ENCODE results near the gene SPOCK2. TPM values are rescaled to one million over a fixed set of nuclear protein-coding genes. Genes with fewer than 3 reads are reported as not detected.
"Not testable (repeated sequence)": the region's sequence is repeated elsewhere in the genome, so short reads cannot be mapped to it uniquely, and the experiment has no call there.

The SPOCK2 gene
- total RNA-seq, 1 experiment from 2014 or later, result 1.8 TPM

DNA sequence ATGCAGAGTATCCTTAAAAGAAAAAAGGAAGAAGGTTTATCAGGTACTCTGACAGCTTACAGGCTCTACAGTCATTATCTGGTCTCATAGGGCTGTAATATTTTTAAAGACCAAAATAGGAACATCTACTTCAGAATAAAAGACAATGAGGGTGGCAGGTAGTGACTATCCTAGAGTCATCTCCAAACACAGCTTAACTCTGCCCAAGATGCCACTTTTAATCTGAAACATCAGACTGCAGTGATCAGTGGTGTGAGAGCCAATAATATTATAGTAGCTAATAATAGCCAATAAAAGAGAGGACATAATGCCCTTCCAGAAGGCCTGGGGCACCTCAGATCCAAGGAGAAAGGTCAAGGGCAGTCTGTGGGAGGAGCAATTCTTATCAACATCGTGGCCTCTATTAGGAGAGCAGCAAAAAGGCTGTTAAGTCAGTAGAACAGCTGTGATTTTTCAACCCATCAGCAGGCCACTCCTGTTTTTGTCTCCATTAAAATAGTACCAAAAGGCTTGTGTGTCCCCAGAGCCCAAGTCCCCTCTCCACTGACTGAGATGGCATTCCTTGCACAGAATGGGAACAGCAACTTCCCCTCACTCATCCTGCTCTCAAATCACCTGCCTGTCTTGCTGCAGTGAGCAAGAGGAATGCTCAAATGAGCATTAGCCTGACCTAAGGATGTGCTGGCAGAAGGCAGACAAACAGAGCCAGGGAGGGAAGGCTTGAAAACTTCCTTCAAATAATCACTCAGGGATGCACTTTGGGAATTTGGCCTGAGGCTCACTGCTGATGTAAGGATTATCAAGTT is 20.7 kb upstream of the SPOCK2 start:
- peaks cover 0 to 5% (median 0%) of the 10 kb centered on the region in 3 experiments; a peak in 2 of 7 replicates for H3K36me3 Mint-ChIP-seq (ENCODE audit: insufficient read depth in 1 of 3, low read depth in 3 of 3)
- Histone ChIP-seq H2AK5ac (ENCODE audit: insufficient read length, low read length) (no peak overlapping the region), H3T11ph (ENCODE audit: low read length) (no peak overlapping the region), H3K79me2 (ENCODE audit: insufficient read depth, low read length) (no peaks in the 10 kb centered on the region), H3K56ac (ENCODE audit: insufficient read length, low read depth, low read length) (no peak overlapping the region), H3K18ac (ENCODE audit: insufficient read length, low read depth, low read length) (no peak overlapping the region), H3K23me2 (ENCODE audit: insufficient read length, low read depth, low read length, poor library complexity, severe bottlenecking) (no peaks in the 10 kb centered on the region), H3K23ac (ENCODE audit: insufficient read length, low read depth, low read length) (no peak overlapping the region), H2BK15ac (ENCODE audit: low read depth, low read length) (no peak overlapping the region), H3K9me3 (ENCODE audit: control insufficient read depth, low read depth, low read length) (no peaks in the 10 kb centered on the region), H3K4me1 (ENCODE audit: insufficient read depth, low read length) (no peaks in the 10 kb centered on the region), H3K4ac (ENCODE audit: low read depth, low read length) (no peak overlapping the region), H3K27ac (ENCODE audit: insufficient read length, low read depth, low read length) (no peak overlapping the region), H4K91ac (ENCODE audit: insufficient read length, low read depth, low read length) (no peak overlapping the region), H3K27me3 (ENCODE audit: insufficient read depth, low read length) (no peaks in the 10 kb centered on the region), H4K8ac (replicated peaks; ENCODE audit: insufficient read length, low read depth, low read length) (peak overlapping the region; percentile 24), H4K20me1 (ENCODE audit: control insufficient read depth, insufficient read depth, insufficient read length) (no peaks in the 10 kb centered on the region), H3K4me2 (ENCODE audit: insufficient read depth, insufficient read length, low read length) (no peak overlapping the region), H3K9ac (ENCODE audit: extremely low read depth, insufficient read length, low read length) (no peak overlapping the region), H3K79me1 (ENCODE audit: insufficient read depth, low read depth, low read length, poor library complexity, severe bottlenecking) (no peaks in the 10 kb centered on the region), H4K5ac (ENCODE audit: insufficient read length, low read depth, low read length) (no peak overlapping the region), H3K14ac (ENCODE audit: insufficient read depth, low read length) (no peak overlapping the region), H2BK120ac (ENCODE audit: low read depth, low read length, poor library complexity, severe bottlenecking) (no peak overlapping the region), H2BK12ac (ENCODE audit: insufficient read length, low read depth, low read length) (no peak overlapping the region), H2BK20ac (ENCODE audit: low read depth, low read length, poor library complexity, severe bottlenecking) (no peak overlapping the region), H2BK5ac (ENCODE audit: insufficient read length, low read length) (no peak overlapping the region), H2AFZ (ENCODE audit: low read length) (no peak overlapping the region)
- TF ChIP-seq, protein P1, sequence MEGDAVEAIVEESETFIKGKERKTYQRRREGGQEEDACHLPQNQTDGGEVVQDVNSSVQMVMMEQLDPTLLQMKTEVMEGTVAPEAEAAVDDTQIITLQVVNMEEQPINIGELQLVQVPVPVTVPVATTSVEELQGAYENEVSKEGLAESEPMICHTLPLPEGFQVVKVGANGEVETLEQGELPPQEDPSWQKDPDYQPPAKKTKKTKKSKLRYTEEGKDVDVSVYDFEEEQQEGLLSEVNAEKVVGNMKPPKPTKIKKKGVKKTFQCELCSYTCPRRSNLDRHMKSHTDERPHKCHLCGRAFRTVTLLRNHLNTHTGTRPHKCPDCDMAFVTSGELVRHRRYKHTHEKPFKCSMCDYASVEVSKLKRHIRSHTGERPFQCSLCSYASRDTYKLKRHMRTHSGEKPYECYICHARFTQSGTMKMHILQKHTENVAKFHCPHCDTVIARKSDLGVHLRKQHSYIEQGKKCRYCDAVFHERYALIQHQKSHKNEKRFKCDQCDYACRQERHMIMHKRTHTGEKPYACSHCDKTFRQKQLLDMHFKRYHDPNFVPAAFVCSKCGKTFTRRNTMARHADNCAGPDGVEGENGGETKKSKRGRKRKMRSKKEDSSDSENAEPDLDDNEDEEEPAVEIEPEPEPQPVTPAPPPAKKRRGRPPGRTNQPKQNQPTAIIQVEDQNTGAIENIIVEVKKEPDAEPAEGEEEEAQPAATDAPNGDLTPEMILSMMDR (conservative IDR thresholded peaks at IDR 0.05), result no peak
- no peaks in the 10 kb centered on the region for H3K27me3 Mint-ChIP-seq (ENCODE audit: low read depth)
- no peak overlapping the region for H3K27ac Mint-ChIP-seq
- DNase-seq, result no peak
- no CpG with 5 or more reads among the region's 1 CpG for WGBS (ENCODE audit: extremely low coverage, insufficient read length, low lambda C conversion rate)
- H3K4me1 Mint-ChIP-seq, result peaks cover 0 to 4% of the 10 kb centered on the region in 2 experiments; a peak in 1 of 4 replicates
- no peak overlapping the region for H3K4me3 Mint-ChIP-seq
- no peaks in the 10 kb centered on the region for H3K9me3 Mint-ChIP-seq

DNA sequence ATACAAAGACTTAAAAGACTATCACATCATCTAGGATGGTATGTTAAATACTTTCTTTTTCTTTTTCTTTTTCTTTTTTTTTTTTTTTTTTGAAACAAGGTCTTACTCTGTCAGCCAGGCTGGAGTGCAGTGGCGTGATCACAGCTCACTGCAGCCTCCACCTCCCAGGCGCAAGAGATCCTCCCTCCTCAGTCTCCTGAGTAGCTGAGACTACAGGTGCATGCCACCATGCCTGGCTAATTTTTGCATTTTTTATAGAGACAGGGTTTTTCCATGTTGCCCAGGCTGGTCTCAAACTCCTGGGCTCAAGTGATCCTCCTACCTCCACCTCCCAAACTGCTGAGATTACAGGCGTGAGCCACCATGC is 19.6 kb upstream of the SPOCK2 start:
- not testable (repeated sequence) for H3K36me3 Mint-ChIP-seq (ENCODE audit: insufficient read depth in 1 of 3, low read depth in 3 of 3); H2AK5ac ChIP-seq (ENCODE audit: insufficient read length, low read length); H2BK5ac ChIP-seq (ENCODE audit: insufficient read length, low read length); H2AFZ ChIP-seq (ENCODE audit: low read length); H3K18ac ChIP-seq (ENCODE audit: insufficient read length, low read depth, low read length); H3K4me3 Mint-ChIP-seq; H3K27ac Mint-ChIP-seq; H2BK120ac ChIP-seq (ENCODE audit: low read depth, low read length, poor library complexity, severe bottlenecking); H3K27me3 Mint-ChIP-seq (ENCODE audit: low read depth); H3K9me3 Mint-ChIP-seq; H3K79me2 ChIP-seq (ENCODE audit: insufficient read depth, low read length); H3K23ac ChIP-seq (ENCODE audit: insufficient read length, low read depth, low read length); H4K5ac ChIP-seq (ENCODE audit: insufficient read length, low read depth, low read length); H3T11ph ChIP-seq (ENCODE audit: low read length); H3K14ac ChIP-seq (ENCODE audit: insufficient read depth, low read length); H3K27me3 ChIP-seq (ENCODE audit: insufficient read depth, low read length); H3K9me3 ChIP-seq (ENCODE audit: control insufficient read depth, low read depth, low read length); H3K4me2 ChIP-seq (ENCODE audit: insufficient read depth, insufficient read length, low read length); H3K56ac ChIP-seq (ENCODE audit: insufficient read length, low read depth, low read length); H2BK12ac ChIP-seq (ENCODE audit: insufficient read length, low read depth, low read length); H3K4me1 Mint-ChIP-seq; DNase-seq; H4K20me1 ChIP-seq (ENCODE audit: control insufficient read depth, insufficient read depth, insufficient read length); H3K4ac ChIP-seq (ENCODE audit: low read depth, low read length); H3K79me1 ChIP-seq (ENCODE audit: insufficient read depth, low read depth, low read length, poor library complexity, severe bottlenecking); H3K23me2 ChIP-seq (ENCODE audit: insufficient read length, low read depth, low read length, poor library complexity, severe bottlenecking); H4K8ac ChIP-seq (replicated peaks; ENCODE audit: insufficient read length, low read depth, low read length); H2BK20ac ChIP-seq (ENCODE audit: low read depth, low read length, poor library complexity, severe bottlenecking); H4K91ac ChIP-seq (ENCODE audit: insufficient read length, low read depth, low read length); H3K27ac ChIP-seq (ENCODE audit: insufficient read length, low read depth, low read length); H2BK15ac ChIP-seq (ENCODE audit: low read depth, low read length); H3K4me1 ChIP-seq (ENCODE audit: insufficient read depth, low read length); H3K9ac ChIP-seq (ENCODE audit: extremely low read depth, insufficient read length, low read length)
- WGBS (ENCODE audit: extremely low coverage, insufficient read length, low lambda C conversion rate), result no CpG with 5 or more reads among the region's 3 CpGs
